ENCODE data around the gene UBE2N. TPM values are rescaled to one million over a fixed set of nuclear protein-coding genes. Genes with fewer than 3 reads are reported as not detected.

The UBE2N gene
- total and polyA plus RNA-seq, 2 of the 8 experiments (the other 6 are each of a cell fraction or from before 2014, with no cell fraction given), result 108 to 225 TPM

GRCh38 chr12:93425736-93426411 is 15.9 kb downstream of the UBE2N start (continued):
- TF ChIP-seq CHD7 (IDR thresholded peaks at IDR 0.05; ENCODE audit: insufficient replicate concordance, low read length), result no peak
- no peak for TF ChIP-seq CTCF (IDR thresholded peaks at IDR 0.05; ENCODE audit: control extremely low read depth in 1 of 3, insufficient read depth in 1 of 3, low read depth in 1 of 3, low read length in 3 of 3)
- TF ChIP-seq SP1 (IDR thresholded peaks at IDR 0.05; ENCODE audit: low read depth, low read length), result no peak
- no peak for TF ChIP-seq CBX5 (IDR thresholded peaks at IDR 0.05; ENCODE audit: low read depth, low read length)
- no peak for TF ChIP-seq NANOG (IDR thresholded peaks at IDR 0.05; ENCODE audit: insufficient read depth, low read depth, low read length, poor library complexity, severe bottlenecking)
- no peak for TF ChIP-seq EZH2 (IDR thresholded peaks at IDR 0.05; ENCODE audit: low read depth, low read length, severe bottlenecking)
- TF ChIP-seq SP2 (IDR thresholded peaks at IDR 0.05; ENCODE audit: low read length), result no peak
- TF ChIP-seq SRF (IDR thresholded peaks at IDR 0.05; ENCODE audit: low read depth, low read length), result no peak
